Erythroblast (primary cell): ENCODE data around the gene DDX43.
A peak's percentile ranks its signal among the peaks of the same experiment; 100 is the strongest.

Experiments used
- DNase-seq, 2 experiments: peaks; one replicate each; lab custom pipeline; 2025; lab: John Stamatoyannopoulos, UW
- GATA1 ChIP-seq: IDR thresholded peaks from 2 replicates; pipeline ENCODE4 v1.6.1; 2011; ENCODE audit warnings: low read depth, mild to moderate bottlenecking, control low read depth, low read length, moderate library complexity
- POLR2A ChIP-seq: IDR thresholded peaks from 2 replicates; pipeline ENCODE4 v1.6.1; 2011; ENCODE audit warnings: mild to moderate bottlenecking, low read length

DDX43 gene

GRCh38 chr6:73394577-73395354 is at the start of gene DDX43:
TSS of gene DDX43 (plus strand) at chr6:73394828. CDS start at chr6:73394906, 78 bp downstream.
- peak; percentile 16 to 27 for DNase-seq
- TF ChIP-seq GATA1, result no peak
- no peak for TF ChIP-seq POLR2A

GRCh38 chr6:73348550-73349204 is 46.0 kb upstream of the DDX43 start:
- no peak for TF ChIP-seq POLR2A
- no peak for TF ChIP-seq GATA1

GRCh38 chr6:73349311-73349710 is 45.3 kb upstream of the DDX43 start:
- DNase-seq, result no peak
- TF ChIP-seq GATA1, result no peak
- TF ChIP-seq POLR2A, result no peak

More at GRCh38 chr6:73348550-73349204, 46.0 kb upstream of the DDX43 start:
- DNase-seq, result no peak

- DNase-seq, result no peak
- no peak for TF ChIP-seq GATA1
- TF ChIP-seq POLR2A, result no peak
These were observed 40.7 kb upstream of the DDX43 start, which contains the start of gene DPPA5 for GRCh38 chr6:73353636-73354593. TSS of gene DPPA5 (minus strand) at chr6:73354276. CDS start at chr6:73354225, 51 bp downstream.

GRCh38 chr6:73362358-73362757 is 32.3 kb upstream of the DDX43 start, which contains the start of gene KHDC3L:
TSS of gene KHDC3L (plus strand) at chr6:73362658. CDS start at chr6:73362730, 72 bp downstream.
- TF ChIP-seq POLR2A (no peak), GATA1 (no peak)
- no peak for DNase-seq

- TF ChIP-seq GATA1 (no peak), POLR2A (no peak)
- no peak for DNase-seq
These were observed 31.6 kb upstream of the DDX43 start for GRCh38 chr6:73362869-73363536.

- no peak for DNase-seq
- no peak for TF ChIP-seq GATA1
- TF ChIP-seq POLR2A, result no peak
These were observed 31.1 kb upstream of the DDX43 start for GRCh38 chr6:73363537-73363875.

GRCh38 chr6:73364121-73364520 is 30.5 kb upstream of the DDX43 start:
- DNase-seq, result no peak

GRCh38 chr6:73364549-73364948 is 30.1 kb upstream of the DDX43 start:
- no peak for TF ChIP-seq POLR2A
- DNase-seq, result no peak

More at GRCh38 chr6:73364121-73364520, 30.5 kb upstream of the DDX43 start:
- TF ChIP-seq POLR2A (no peak), GATA1 (no peak)

GRCh38 chr6:73367761-73368355 is 26.8 kb upstream of the DDX43 start:
- DNase-seq, result no peak
- TF ChIP-seq POLR2A (no peak), GATA1 (no peak)

GRCh38 chr6:73368675-73369074 is 26.0 kb upstream of the DDX43 start:
- no peak for DNase-seq

GRCh38 chr6:73369157-73369556 is 25.5 kb upstream of the DDX43 start:
- TF ChIP-seq GATA1, result no peak
- TF ChIP-seq POLR2A, result no peak
- no peak for DNase-seq

More at GRCh38 chr6:73368675-73369074, 26.0 kb upstream of the DDX43 start:
- TF ChIP-seq POLR2A (no peak), GATA1 (no peak)
